Measurements from ENCODE around the gene NPTN.

NPTN gene

DNA sequence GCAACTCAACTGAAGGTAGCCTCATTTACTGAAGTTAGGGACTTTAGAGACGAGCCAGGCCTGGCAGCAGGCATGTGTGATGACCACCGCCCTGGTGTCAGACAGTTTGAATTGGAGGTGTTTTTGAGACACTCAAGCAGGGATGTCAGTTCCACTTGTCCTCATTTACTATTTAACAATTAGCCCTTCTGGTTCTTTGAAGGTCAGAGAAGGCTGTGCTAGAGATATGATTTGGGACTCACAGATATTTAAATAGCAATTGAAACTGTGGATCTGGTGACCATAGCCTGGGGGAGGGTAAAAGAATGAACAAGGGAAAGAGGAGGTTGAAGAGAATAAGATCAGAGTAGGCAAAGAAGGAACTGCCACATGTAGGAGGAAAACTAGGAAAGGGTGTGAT lies 115.6 kb downstream of the NPTN start:
- DNase-seq, result no peak

DNA sequence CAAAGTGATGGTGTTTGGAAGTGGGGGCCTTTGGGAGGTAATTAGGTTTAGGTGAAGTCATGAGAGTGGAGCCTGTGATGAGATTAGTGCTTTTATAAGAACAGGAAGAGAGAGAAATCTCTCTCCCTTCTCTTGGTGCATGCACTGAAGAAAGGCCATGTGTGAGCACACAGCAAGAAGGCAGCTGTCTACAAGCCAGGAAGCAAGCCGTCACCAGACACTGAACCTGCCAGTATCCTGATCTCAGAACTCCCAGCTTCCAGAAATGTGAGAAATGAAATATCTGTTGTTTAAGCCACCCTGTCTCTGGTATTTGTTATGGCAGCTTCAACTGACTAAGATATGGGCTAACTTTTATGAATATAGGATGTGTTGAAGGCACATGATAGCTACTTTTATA lies 117.7 kb downstream of the NPTN start:
- no peak for DNase-seq
